Activated T-helper 2 cell treated with anti-CD3 and anti-CD28 coated beads, Interferon-gamma antibody, Interleukin-2, Interleukin-4, amounts not matched to agents 10 μg/mL and 5 μg/mL and 100 μg/mL, durations not matched to agents 14 hours and 24 hours and 36 hours (primary cell): ENCODE data around the gene MRGPRD. TPM values are rescaled to one million over a fixed set of nuclear protein-coding genes. Genes with fewer than 3 reads are reported as not detected.

ENCODE experiments used
- DNase-seq: peaks from one replicate; pipeline ENCODE4 v3.0.0; 2021; ENCODE audit warnings: low spot score
- H3K27ac Mint-ChIP-seq: one replicate; pipeline ENCODE4 v1.8.0; 2021; ENCODE audit warnings: mixed read lengths
- H3K27me3 Mint-ChIP-seq: one replicate; pipeline ENCODE4 v1.8.0; 2021; ENCODE audit warnings: low read depth, mixed read lengths
- H3K36me3 Mint-ChIP-seq: one replicate; pipeline ENCODE4 v1.8.0; 2021; ENCODE audit warnings: low read depth, mixed read lengths
- H3K4me1 Mint-ChIP-seq: one replicate; pipeline ENCODE4 v1.8.0; 2021; ENCODE audit warnings: low read depth, mixed read lengths
- H3K4me3 Mint-ChIP-seq: one replicate; pipeline ENCODE4 v1.8.0; 2021; ENCODE audit warnings: low read depth, mild to moderate bottlenecking, moderate library complexity, mixed read lengths
- H3K9me3 Mint-ChIP-seq: one replicate; pipeline ENCODE4 v1.8.0; 2021; ENCODE audit warnings: mixed read lengths
- intact Hi-C: fragments of 100-400 bp; cut with micrococcal nuclease; formaldehyde crosslinking; loops from one replicate; pipeline ENCODE4 v1.15.1; 2023
- total RNA-seq: library from RNA; stranded (reverse); gene quantifications from 2 replicates; pipeline ENCODE4 v1.2.3, GENCODE V29; 2022

Gene MRGPRD
- total RNA-seq, 1 donor from 2014 or later = not detected

GRCh38 chr11:68996376-68997123 lies 15.8 kb upstream of the MRGPRD start:
- no peaks in the 10 kb centered on the region for H3K4me1 Mint-ChIP-seq
- no peaks in the 10 kb centered on the region for H3K36me3 Mint-ChIP-seq
- peaks cover 6% of the 10 kb centered on the region for H3K27me3 Mint-ChIP-seq
- no peak overlapping the region for H3K27ac Mint-ChIP-seq
- no peaks in the 10 kb centered on the region for H3K9me3 Mint-ChIP-seq
- DNase-seq = no peak
- H3K4me3 Mint-ChIP-seq = no peak overlapping the region
- intact Hi-C loops = no loop called here

GRCh38 chr11:68994894-68995285 lies 14.1 kb upstream of the MRGPRD start:
- H3K27ac Mint-ChIP-seq = no peak overlapping the region
- H3K4me1 Mint-ChIP-seq = no peaks in the 10 kb centered on the region
- no peak for DNase-seq
- no peaks in the 10 kb centered on the region for H3K36me3 Mint-ChIP-seq
- intact Hi-C loops = no loop called here
- no peak overlapping the region for H3K4me3 Mint-ChIP-seq
- no peaks in the 10 kb centered on the region for H3K9me3 Mint-ChIP-seq
- peaks cover 6% of the 10 kb centered on the region for H3K27me3 Mint-ChIP-seq

DNA sequence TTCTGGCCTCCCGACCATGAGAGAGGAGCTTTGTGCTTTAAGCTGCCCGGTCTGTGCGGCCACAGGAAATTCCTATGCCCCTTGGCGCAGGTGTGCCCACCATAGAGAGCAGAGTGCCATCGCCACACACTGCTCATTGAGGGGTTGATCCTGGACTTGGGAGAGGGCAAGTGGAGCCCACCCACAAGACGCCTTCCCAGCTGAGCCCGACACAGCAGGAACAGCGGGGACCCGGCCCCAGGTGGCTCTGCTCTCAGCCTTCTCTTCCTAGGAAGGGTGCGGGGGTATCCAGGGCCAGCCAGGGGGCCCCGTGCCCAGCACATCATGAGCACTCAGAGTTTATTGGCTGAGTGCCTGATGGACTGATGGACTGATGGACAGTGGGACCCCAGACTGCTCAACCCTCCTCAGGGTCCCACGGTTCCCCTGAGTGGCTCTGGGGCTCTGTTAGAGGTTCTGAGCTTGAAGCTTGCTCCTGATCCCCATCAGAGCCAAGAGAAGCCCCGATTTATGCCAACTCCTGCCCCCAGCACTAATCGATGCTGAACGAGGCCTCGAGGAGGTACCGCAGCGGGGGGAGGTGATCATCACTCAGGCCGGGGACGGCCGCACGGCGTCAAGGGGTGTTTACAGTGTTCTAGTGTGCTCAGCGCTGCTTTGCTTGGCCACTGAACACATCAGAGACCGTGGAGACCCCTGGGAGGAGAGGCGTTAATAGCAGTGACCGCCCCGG lies 13.5 kb upstream of the MRGPRD start:
- H3K4me3 Mint-ChIP-seq = no peak overlapping the region
- peaks cover 8% of the 10 kb centered on the region for H3K27me3 Mint-ChIP-seq
- intact Hi-C loops = no loop called here
- H3K9me3 Mint-ChIP-seq = no peaks in the 10 kb centered on the region
- H3K36me3 Mint-ChIP-seq = no peaks in the 10 kb centered on the region
- no peaks in the 10 kb centered on the region for H3K4me1 Mint-ChIP-seq
- H3K27ac Mint-ChIP-seq = no peak overlapping the region
- DNase-seq = no peak

GRCh38 chr11:68993546-68993945 lies 12.8 kb upstream of the MRGPRD start:
- H3K4me3 Mint-ChIP-seq = no peak overlapping the region
- no peaks in the 10 kb centered on the region for H3K4me1 Mint-ChIP-seq
- peaks cover 9% of the 10 kb centered on the region for H3K27me3 Mint-ChIP-seq
- no peaks in the 10 kb centered on the region for H3K9me3 Mint-ChIP-seq
- intact Hi-C loops = no loop called here
- H3K27ac Mint-ChIP-seq = no peak overlapping the region
- no peak for DNase-seq
- H3K36me3 Mint-ChIP-seq = no peaks in the 10 kb centered on the region

DNA sequence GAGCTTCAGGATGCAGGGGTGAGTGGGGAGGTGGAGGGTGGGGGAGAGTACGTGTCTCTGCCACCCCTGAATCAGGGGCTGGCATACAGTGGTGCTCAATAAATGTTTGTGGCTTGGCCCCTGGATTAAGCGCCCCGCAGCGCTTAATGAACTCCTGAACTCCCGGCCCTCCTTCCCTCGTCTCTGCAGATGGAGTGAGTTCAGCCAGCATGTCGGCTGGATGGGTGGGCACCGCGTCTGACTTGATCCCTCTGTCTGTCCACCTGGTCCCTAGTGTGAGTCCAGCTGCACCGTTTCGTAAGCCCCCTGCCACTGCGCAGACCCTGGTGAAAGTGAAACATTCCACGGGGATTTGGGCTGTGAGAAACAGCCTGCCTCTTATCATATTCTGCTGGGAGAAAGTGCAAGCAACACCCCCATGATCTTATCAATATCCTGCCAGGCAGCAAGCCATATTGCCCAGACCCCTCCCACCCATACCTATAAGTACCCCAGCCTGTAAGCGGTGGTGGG lies 12.0 kb upstream of the MRGPRD start:
- DNase-seq = no peak
- Mint-ChIP-seq H3K4me1 (no peaks in the 10 kb centered on the region), H3K27ac (no peak overlapping the region), H3K27me3 (peaks cover 14% of the 10 kb centered on the region), H3K36me3 (no peaks in the 10 kb centered on the region), H3K4me3 (no peak overlapping the region), H3K9me3 (no peaks in the 10 kb centered on the region)
- intact Hi-C loops = no loop called here

GRCh38 chr11:68990995-68991780 lies 10.4 kb upstream of the MRGPRD start:
- H3K27ac Mint-ChIP-seq = no peak overlapping the region
- H3K9me3 Mint-ChIP-seq = no peaks in the 10 kb centered on the region
- peaks cover 27% of the 10 kb centered on the region for H3K27me3 Mint-ChIP-seq
- H3K4me3 Mint-ChIP-seq = no peak overlapping the region
- no peaks in the 10 kb centered on the region for H3K36me3 Mint-ChIP-seq
- no peaks in the 10 kb centered on the region for H3K4me1 Mint-ChIP-seq
- DNase-seq = no peak
- intact Hi-C loops = no loop called here

- H3K27ac Mint-ChIP-seq = no peak overlapping the region
- no peak for DNase-seq
- no peaks in the 10 kb centered on the region for H3K9me3 Mint-ChIP-seq
- H3K27me3 Mint-ChIP-seq = peaks cover 28% of the 10 kb centered on the region
- H3K36me3 Mint-ChIP-seq = no peaks in the 10 kb centered on the region
- intact Hi-C loops = no loop called here
- H3K4me1 Mint-ChIP-seq = no peaks in the 10 kb centered on the region
- H3K4me3 Mint-ChIP-seq = no peak overlapping the region
These were observed 9.3 kb upstream of the MRGPRD start for GRCh38 chr11:68989936-68990606.

DNA sequence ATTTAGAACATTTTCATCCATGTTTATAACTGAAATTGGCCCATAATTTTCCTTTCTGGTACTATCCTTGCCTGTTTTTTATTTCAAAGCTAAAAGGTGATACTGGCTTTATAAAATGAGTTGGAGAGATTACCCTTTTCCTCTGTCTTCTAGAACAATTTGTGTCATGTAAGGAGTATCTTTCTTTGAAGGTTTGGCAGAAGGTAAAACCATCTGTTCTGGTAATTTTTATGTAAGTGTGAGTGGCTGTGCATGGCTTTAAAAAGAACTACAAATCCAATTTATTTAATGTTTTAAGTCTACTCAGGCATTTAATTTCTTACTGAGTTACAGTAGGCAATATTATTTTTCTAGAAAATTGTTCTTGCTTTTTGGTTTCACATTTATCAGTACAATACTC lies 7.7 kb upstream of the MRGPRD start:
- no peak for DNase-seq
- intact Hi-C loops = no loop called here
- Mint-ChIP-seq H3K27ac (no peak overlapping the region), H3K9me3 (no peaks in the 10 kb centered on the region), H3K27me3 (peaks cover 28% of the 10 kb centered on the region), H3K4me1 (no peaks in the 10 kb centered on the region), H3K36me3 (no peaks in the 10 kb centered on the region), H3K4me3 (no peak overlapping the region)

DNA sequence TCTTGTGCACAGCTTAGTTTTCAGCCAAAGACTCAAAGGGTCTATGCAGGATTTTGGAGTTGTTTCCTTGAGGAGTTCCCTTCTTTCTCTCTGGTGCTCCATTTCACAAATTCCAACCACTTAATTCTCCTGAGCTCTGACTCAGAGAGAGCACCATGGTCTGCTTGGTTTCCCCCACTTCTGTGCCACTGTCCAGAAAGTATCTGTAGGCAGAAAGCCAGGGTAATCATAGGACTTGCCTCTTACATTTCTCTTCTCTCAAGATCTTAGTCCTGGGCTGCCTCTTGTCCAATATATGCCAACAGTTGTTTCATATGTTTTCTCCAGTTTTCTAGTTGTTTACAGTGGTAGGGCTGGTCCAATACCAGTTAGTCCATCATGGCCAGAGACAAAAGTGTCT lies 6.4 kb upstream of the MRGPRD start:
- no peaks in the 10 kb centered on the region for H3K4me1 Mint-ChIP-seq
- no peak overlapping the region for H3K27ac Mint-ChIP-seq
- no peaks in the 10 kb centered on the region for H3K36me3 Mint-ChIP-seq
- H3K27me3 Mint-ChIP-seq = peaks cover 25% of the 10 kb centered on the region
- no peak for DNase-seq
- no peak overlapping the region for H3K4me3 Mint-ChIP-seq
- intact Hi-C loops = no loop called here
- no peaks in the 10 kb centered on the region for H3K9me3 Mint-ChIP-seq

DNA sequence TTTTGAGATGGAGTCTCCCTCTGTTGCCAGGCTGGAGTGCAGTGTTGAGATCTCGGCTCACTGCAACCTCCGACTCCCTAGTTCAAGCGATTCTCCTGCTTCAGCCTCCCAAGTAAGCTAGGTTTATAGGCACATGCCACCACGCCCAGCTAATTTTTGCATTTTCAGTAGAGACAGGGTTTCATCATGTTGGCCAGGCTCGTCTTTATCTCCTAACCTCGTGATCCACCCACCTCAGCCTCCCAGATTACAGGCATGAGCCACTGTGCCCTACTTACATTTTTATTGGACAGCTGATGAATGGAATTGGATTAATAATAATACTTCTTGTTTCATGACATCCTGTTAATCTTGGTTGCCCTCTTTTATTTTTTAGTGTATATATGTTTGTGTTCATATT lies 3.0 kb upstream of the MRGPRD start:
- Mint-ChIP-seq H3K4me1 (no peaks in the 10 kb centered on the region), H3K36me3 (no peaks in the 10 kb centered on the region), H3K4me3 (no peak overlapping the region), H3K27me3 (peaks cover 21% of the 10 kb centered on the region), H3K27ac (no peak overlapping the region), H3K9me3 (no peaks in the 10 kb centered on the region)
- DNase-seq = no peak
- intact Hi-C loops = no loop called here

GRCh38 chr11:68982134-68982533 lies 1.3 kb upstream of the MRGPRD start:
- H3K36me3 Mint-ChIP-seq = no peaks in the 10 kb centered on the region
- no peak for DNase-seq
- no peaks in the 10 kb centered on the region for H3K9me3 Mint-ChIP-seq
- H3K27ac Mint-ChIP-seq = no peak overlapping the region
- no peaks in the 10 kb centered on the region for H3K4me1 Mint-ChIP-seq
- H3K4me3 Mint-ChIP-seq = no peak overlapping the region
- H3K27me3 Mint-ChIP-seq = peaks cover 13% of the 10 kb centered on the region
- intact Hi-C loops = no loop called here

DNA sequence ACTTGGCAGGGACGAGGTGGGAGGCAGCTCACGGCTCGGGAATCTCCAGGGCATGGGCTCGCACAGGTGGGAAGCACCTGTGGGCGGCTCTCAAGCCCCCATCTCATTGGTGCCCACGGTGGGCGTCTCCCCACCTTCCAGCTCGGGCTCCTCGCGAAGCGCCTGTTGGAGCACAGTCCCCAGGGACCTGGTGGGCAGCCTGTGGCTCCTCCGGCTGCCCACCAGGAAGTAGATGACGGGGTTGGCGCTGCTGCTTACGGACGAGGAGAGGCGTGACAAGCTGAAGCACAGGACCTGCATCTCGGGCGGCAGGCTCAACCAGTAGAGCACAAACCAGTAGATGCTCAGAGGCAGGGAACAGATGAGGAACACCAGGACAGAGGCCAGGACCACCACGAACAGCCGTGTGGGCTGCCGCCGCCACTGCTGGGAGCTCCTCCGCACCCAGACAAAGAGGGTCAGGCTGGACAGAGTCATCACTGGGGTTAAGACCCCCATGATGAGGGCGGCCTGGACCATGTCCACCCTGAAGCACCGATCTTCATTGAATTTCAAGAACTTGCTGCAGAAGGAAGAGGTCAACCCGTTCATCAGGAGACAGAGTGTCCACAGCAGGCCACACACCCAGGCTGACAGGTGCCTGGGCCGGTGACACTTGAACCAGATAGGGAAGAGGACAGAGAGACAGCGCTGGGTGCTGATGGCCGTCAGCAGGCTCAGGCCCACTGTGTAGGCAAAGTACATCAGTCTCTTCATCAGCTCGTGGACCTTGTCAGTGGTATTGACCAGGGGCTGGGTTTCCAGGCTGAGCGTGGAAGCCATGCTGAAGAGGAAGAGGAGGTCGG lies 633 bp downstream of the MRGPRD start:
- Mint-ChIP-seq H3K36me3 (no peaks in the 10 kb centered on the region), H3K27me3 (peaks cover 5% of the 10 kb centered on the region), H3K4me1 (no peaks in the 10 kb centered on the region), H3K9me3 (no peaks in the 10 kb centered on the region), H3K4me3 (no peak overlapping the region), H3K27ac (no peak overlapping the region)
- no peak for DNase-seq
- intact Hi-C loops = no loop called here
